Fibroblast of peridontal ligament (primary cell): ENCODE measurements around the gene TOPORS.
"Not testable (repeated sequence)": the region's sequence is repeated elsewhere in the genome, so short reads cannot be mapped to it uniquely, and the experiment has no call there.

Experiments
- DNase-seq: peaks from one replicate; pipeline ENCODE4 v3.0.0-alpha.2; 2010; ENCODE audit errors: extremely low read depth

Gene TOPORS

GRCh38 chr9:32566770-32567169, 14.4 kb upstream of the TOPORS start:
- no peak for DNase-seq

DNA sequence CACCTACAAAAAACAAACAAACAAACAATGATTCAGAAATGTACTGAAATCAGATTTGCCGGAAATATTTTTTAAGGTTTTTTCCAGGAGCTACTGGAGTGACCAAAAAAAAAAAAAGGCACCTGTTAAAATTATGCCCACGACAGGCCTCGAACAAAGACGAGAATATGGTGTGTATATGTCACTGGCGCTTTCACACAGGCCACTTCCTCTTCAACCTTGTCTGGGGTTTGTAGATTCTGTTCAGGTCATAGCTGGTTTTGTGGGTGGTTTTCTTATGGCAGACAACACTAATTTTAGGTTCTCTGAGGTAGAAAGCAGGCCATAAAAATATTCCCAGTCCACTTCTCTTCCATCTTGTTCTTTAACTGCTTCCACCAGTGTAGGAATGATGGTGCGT, 13.6 kb upstream of the TOPORS start:
- DNase-seq = no peak

DNA sequence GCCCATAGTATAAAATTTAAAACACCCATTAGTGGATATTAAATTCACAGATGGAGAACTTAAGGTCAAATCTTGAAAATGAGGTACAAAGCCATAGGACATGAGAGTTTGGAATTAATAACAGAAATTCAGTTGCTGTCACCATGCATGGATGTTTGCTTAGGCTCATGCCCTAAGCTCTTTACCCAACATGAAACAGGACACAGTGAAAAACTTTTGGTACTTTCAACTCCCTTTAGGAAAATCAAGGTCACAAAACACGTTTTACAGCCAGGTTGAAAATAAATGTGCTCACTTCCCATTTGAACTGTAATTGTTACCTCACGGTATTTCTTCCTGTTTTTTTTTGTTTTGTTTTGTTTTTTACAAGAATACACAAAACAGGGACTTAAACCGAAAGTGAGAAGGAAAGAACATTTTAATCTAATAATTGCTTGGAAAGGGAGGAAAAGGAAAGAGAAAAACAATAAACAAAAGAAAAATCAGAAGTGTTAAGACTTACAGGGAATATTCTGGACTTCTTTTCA, 6.1 kb upstream of the TOPORS start:
- no peak for DNase-seq

GRCh38 chr9:32554591-32554990, 2.2 kb upstream of the TOPORS start:
- DNase-seq = no peak

DNA sequence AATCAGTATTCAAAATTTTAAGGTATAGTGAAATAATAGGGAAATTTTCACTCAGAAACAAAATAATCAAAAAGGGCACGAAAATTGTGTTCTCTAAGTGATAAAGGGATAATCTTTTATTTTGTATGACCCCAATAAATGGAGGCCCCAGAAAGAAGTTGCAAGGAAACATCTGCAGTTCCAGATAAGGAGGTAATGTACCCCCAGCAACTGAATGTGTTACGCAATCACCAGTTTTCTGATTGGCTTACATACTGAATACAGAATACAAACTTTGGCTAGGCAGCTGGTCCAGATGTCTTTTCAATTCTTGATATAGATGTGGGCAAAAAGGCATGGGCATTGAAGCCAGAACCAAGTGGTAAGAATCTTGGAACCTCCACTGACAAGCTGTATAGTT, 1.7 kb upstream of the TOPORS start:
- peak; percentile 45 for DNase-seq

DNA sequence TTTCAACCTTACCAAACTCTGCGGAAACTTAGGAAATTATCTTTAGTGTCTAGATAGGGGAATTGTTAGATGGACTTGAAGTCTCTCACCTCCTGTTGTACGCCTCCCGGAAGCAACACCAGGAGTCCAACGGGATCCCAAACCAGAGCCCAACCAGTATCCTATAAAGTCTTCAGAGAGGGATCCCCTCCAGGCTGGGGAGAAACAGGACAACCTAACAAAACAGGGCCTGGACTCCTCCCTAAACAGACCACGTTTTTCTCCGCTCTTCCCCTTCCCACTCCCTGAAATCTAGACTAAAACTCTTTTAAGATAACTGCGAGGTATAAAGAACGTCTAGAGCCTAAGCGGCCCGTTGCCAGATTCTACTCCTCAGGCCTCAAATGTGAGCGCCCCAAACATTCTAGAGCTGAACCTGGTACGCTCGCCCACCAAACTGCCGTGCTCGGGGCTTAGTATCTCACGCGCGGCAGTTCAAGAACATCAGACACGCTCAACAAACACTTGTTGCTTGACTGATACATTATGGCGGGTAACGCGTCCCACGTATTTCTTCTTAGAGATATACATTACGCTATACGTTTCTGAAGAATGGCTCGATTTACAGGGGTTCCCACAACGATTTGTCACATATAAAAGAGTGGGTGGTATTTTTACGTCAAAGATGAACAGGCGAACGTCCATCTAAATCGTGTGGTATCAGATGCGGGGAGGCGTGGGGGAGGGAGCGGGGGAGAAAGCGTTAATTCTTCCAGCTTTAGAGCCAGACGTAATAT, 922 bp downstream of the TOPORS start:
- DNase-seq = peak; percentile 51

- peak; percentile 89 for DNase-seq
These were observed 1.7 kb downstream of the TOPORS start for GRCh38 chr9:32550562-32551275.

DNA sequence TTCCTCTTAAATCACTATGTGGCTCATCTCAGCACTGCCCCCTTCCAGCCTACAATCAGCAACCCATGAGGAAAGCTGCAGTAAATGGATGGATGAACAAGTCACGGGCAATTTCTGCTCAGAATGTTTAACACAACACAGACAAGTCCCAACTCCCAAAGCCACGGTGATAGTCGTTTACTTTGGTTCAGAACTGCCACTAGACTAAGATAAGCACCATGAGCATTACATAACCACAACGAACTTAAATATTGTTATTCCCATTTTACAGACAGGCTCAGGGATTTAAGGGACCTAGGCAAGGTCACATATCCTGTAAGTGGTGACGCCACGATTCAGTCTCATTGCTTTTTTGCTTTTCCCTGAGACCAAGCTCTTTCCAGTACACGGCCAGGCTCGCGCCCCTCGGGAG, 2.2 kb downstream of the TOPORS start:
- DNase-seq = peak; percentile 47

- DNase-seq = not testable (repeated sequence)
These were observed 4.2 kb downstream of the TOPORS start for GRCh38 chr9:32548213-32548612.

GRCh38 chr9:32545884-32546283, 6.5 kb downstream of the TOPORS start:
- no peak for DNase-seq

DNA sequence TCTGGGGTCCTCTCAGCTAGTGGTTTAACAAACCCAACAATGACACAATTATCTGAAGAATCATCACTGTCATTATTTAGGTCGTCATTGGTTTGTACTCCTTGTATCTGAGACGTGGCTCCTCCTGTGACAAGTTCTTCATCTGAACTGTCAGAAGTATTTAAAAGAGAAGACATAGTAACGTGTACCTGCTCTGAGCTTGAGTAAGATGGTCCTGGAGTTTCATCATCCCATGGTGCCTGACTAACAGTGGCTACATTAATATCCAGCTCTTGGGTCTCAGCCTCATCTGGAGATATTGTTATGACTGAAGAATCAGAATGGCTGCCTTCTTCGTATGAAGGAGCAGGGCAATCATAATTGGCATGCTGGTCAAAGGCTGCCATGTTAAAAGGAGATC, 9.3 kb downstream of the TOPORS start:
- no peak for DNase-seq

DNA sequence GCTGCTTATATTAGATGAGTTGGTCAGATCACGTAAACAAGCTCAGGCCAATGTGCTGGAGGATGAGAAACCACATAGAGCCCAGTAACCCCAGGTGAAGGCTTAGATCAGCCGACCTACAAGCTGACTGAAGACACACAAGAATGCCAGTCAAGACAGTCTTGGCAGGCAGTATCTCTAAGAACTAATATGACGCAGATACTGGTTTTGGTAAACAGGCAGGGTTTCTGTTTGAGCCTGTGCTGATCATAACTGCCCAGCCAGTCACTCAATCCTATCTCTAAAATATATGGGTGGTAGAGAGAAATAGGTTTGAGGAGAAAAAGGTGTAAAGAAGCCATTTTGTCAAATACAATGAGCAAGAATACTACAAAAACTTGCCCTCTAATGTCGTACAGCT, 18.6 kb downstream of the TOPORS start:
- no peak for DNase-seq

GRCh38 chr9:32533336-32533735, 19.1 kb downstream of the TOPORS start:
- no peak for DNase-seq

DNA sequence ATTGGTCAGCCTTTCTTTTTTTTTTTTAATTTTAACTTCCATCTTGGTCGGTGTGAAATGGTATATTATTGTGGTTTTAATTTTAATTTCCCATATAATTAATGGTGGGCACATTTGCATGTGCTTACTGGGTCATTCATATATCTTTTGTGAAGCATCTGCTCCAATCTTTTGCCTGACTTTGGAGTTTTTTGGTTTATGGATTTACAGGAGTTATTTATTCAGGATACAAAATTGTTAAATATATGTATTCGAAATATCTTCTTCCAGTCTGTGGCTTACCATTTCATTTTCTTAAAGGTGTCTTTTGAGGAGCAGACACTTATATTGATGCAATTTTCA, 25.7 kb downstream of the TOPORS start:
- DNase-seq = no peak

- peak; percentile 92 for DNase-seq
These were observed 26.2 kb downstream of the TOPORS start, which contains the start of gene RIGI for GRCh38 chr9:32526041-32526706. RIGI (minus strand) TSS chr9:32526196; CDS start chr9:32526166, 30 bp downstream.

DNA sequence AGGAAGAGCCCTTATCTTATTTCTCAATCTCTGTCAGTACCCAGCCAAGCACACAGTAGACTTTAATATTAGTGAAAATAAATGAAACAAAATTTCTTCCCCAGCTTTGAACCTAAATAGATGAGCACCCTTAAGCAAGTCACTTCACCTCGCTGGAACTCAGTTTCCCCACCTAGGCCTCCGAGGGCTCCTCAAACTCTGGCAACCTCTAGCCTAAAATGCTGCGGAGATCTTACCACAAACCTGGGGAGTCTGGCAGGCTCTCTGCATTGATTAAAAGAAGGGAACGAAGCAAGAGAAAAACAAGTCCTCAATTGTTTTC, 26.7 kb downstream of the TOPORS start:
- no peak for DNase-seq

GRCh38 chr9:32524892-32525708, 27.3 kb downstream of the TOPORS start:
- peak; percentile 25 for DNase-seq

DNA sequence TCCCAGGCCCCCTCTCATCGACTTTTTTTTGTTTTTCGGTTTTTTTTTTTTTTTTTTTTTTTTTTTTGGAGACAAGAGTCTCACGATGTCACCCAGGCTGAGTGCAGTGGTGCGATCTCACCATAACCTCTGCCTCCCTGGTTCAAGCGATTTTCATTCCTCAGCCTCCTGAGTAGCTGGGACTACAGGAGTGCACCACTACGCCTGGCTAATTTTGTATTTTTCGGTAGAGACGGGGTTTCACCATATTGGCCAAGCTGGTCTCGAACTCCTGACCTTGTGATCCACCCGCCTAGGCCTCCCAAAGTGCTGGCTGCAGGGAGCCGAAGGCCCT, 27.9 kb downstream of the TOPORS start:
- DNase-seq = not testable (repeated sequence)

DNA sequence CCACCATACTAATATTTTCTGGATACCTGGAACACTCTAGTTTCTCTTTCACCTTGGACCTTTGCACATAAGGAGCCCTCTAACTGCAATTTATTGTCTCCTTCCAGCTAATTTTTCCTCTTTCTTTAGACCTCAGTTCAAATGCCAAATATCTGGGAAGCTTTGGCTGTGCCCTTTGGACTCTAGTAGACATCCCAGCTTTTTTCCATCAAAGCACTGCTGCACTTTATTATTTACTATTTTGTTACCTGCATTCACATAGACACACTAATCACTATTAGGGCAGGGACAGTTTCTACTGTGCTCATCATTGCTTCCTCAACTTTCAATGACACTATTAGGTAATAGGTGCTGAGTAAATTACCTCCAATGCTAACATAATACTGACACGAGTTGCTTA, 28.5 kb downstream of the TOPORS start:
- no peak for DNase-seq

- no peak for DNase-seq
These were observed 34.1 kb downstream of the TOPORS start for GRCh38 chr9:32518276-32518675.

- no peak for DNase-seq
These were observed 36.1 kb downstream of the TOPORS start for GRCh38 chr9:32516241-32516640.

DNA sequence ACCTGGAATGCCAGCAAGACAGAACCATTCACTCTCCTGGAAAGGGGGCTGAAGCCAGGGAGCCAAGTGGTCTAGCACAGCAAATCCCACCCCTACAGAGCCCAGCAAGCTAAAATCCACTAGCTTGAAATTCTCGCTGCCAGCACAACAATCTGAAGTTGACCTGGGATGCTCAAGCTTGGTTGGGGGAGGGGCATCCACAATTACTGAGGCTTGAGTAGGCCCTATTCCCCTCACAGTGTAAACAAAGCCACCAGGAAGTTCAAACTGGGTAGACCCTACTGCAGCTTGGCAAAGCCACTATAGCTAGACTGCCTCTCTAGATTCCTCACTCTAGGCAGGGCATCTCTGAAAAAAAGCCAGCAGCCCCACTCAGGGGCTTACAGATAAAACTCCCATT, 43.7 kb downstream of the TOPORS start:
- DNase-seq = no peak
